Endothelial cell of hepatic sinusoid (primary cell): ENCODE measurements around the gene CHST15.

Source experiments
- in situ Hi-C: cut with HindIII; loops from 2 replicates; pipeline ENCODE4 v1.10.0; 2017; ENCODE audit warnings: low sequenced_read_pairs

Gene CHST15

GRCh38 chr10:124002391-124003069, 90.9 kb downstream of the CHST15 start:
- in situ Hi-C loops: no loop called here

- in situ Hi-C loops: no loop called here
These were observed 91.8 kb downstream of the CHST15 start for GRCh38 chr10:124001391-124002148.

DNA sequence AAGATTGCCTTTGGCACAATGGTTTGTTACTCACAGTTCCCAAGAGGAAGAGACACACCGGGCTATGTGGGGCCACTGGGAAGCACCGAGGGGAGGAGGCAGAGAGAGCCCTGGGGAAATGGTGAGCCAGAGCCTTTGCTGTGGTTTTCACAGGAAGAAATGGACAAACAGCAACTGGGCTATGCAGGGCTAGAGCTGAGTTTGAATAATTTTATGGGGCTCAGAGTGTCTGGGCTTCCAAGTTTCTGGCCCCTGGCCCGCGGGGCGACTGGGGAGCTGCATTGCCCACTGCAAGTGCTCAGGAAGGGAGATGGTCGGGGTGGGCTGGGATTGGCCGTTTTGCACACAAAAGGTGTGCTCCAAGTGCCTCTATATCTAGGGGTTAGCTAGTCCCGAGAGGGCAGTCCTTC, 92.6 kb downstream of the CHST15 start:
- in situ Hi-C loops: no loop called here

DNA sequence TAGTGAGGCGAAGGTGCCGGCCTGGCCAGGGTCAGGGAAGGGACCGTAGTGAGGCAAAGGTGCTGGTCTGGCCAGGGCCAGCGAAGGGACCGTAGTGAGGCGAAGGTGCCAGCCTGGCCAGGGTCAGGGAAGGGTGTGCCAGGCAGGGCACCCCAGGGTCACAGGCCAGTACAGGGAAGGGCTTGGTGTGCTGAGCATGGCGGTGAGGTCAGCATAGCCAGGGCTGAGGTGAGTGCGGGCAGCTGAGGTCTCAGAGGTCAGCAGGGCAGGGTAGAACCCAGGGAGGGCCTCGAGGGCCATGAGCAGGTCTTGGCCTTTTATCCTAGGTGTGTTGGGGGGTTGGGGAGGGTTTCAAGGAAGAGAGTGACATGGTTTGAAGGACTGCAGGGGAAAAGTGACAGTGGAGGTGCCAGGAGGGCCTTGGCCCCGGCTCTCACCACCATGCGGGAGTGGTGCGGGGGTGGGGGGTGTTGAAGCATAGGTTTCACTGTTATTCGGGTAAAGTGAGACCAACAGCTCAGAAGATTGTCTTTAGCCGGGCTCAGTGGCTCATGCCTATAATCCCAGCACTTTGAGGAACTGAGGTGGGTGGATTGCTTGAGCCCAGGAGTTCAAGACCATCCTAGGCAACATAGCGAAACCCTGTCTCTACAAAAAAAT, 93.3 kb downstream of the CHST15 start:
- in situ Hi-C loops: loop anchor here (5.0 to 10.0 kb wide), 4 partner anchors 42 to 392 kb away; no protein-coding TSS in a partner anchor

GRCh38 chr10:123999261-123999660, 94.1 kb downstream of the CHST15 start:
- in situ Hi-C loops: loop anchor here (5.0 to 10.0 kb wide), 4 partner anchors 43 to 393 kb away; no protein-coding TSS in a partner anchor

DNA sequence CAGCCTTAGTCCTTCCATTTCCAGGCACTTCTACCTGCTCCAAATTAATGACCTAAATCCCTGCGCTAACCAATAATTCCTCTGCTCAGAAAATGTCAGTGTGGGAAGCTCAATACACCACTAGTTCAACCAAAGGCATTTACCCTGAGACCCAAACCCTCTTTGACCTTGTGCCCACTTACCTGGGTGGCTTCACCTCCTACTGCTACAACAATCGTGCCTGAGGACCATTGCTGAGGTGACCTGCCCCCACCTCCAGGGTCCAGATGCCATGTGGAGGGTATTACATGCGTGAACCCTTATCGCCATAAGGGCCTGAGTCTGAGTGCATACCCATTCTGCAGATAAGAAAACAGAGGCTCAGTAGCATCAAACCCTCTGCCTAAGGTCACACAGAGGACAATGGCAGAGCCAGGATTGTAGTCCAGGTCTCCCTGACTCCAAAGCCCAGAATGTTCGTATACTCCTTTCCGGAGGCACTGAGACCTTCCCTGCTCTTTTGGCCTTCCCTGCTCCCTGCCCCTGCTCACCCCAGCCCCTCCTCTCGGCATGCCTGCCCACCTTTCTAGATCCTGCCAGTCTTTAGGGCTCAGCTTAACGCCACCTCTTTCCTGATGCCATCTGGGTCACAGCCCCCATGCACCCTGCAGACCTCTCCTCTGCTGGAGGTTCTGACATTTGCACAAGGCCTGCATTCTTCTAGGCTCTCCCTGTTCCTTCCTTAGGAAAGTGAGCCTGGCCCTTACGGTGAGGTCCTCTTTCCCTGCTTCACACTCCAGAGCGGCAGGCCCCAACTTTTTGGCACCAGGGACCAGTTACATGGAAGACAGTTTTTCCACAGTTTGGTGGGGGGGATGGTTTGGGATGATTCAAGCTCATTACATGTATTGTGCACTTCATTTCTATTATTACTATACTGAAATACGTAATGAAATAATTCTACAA, 94.9 kb downstream of the CHST15 start:
- in situ Hi-C loops: loop anchor here (5.0 to 10.0 kb wide), 4 partner anchors 44 to 394 kb away; no protein-coding TSS in a partner anchor

DNA sequence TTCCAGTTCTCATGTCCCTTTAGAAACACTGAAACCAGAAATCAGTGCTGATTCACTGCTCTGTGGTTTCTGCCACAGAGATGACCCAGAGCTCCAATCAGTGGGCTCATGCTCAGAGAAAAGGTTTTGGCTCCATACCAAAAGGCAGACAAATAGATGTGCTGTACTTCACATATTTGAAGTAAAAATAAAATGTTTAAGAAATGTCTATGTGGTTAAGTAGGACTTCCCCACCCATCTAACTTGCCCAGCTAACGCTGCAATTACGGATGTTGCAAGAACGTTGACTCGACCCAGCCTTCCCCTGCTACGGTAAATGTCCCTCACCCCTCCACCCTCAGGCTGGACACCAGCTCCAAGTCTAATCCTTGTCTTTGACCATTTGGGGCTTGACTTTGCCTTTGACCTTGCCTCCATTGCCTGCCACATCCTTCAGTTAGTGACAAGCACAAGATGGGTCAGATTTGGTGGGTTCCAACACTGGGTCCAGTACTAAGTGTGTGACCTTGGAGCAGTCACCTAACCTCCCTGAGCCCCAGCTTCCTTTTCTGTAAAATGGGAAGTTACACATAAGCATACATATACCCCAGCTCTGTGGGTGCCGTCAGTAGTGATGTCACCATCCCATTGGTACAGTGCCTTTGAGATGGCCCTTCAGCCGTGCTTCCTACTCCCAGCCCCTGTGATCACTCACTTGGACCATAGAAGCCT, 95.8 kb downstream of the CHST15 start:
- in situ Hi-C loops: loop anchor here (5.0 to 10.0 kb wide), 4 partner anchors 45 to 395 kb away; no protein-coding TSS in a partner anchor

DNA sequence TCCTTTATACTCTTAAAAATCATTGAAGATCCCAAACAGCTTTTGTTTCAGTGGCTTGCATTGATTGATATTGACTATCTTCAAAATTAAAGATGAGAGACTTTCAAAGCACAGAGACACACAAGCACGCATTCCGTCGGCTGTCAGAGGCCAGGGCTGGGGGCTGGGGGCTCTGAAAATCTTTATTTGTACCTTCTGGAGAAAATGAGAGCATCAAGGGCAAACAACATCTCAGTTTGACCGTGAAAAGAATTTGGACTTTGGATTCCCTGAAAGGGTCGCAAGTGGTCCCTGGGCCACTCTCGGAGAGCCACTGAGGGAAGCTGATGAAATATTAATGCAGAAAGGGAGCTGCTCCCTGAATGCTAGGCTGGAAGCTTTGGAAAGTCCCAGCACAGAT, 96.4 kb downstream of the CHST15 start:
- in situ Hi-C loops: loop anchor here (5.0 to 10.0 kb wide), 4 partner anchors 45 to 395 kb away; no protein-coding TSS in a partner anchor

GRCh38 chr10:123996302-123996701, 97.1 kb downstream of the CHST15 start:
- in situ Hi-C loops: loop anchor here (5.0 to 10.0 kb wide), 4 partner anchors 46 to 396 kb away; no protein-coding TSS in a partner anchor

- in situ Hi-C loops: loop anchor here (5.0 to 10.0 kb wide), 4 partner anchors 47 to 397 kb away; no protein-coding TSS in a partner anchor
These were observed 97.8 kb downstream of the CHST15 start for GRCh38 chr10:123995461-123996131.

- in situ Hi-C loops: loop anchor here (5.0 to 10.0 kb wide), 4 partner anchors 47 to 397 kb away; no protein-coding TSS in a partner anchor
These were observed 98.3 kb downstream of the CHST15 start for GRCh38 chr10:123995082-123995460.

DNA sequence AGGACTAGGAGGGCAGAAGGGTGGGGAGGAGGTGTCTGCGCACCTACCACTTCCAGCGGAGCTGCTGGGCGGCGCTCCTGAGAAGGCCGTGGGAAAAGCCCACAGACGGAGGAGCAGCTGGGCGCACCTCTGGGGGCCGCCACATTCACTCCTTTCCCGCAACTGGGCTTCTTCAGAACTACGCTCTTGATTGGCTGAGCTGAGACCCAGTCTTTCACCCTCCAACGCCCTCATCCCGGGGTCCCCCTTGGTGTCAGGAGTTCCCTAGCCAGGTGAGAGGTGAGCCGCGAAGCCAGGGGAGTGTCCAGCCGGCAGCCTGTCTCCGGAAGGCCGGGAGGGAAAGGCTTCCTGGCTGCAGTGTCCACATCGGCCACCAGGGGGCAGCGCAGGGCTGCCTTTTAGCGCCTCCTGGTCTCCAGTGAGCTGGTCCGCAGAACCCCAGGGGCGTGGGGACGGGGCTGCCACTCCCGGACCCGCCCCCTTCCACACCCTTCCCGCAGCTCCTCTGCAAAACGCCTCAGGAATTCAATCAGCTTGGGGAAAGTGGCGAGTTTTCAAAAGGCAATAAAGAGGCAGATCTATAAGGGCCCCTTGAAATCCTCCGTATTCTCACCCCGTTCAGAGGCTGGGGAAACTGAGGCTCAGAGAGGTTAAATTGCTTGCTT, 98.8 kb downstream of the CHST15 start:
- in situ Hi-C loops: loop anchor here (5.0 to 10.0 kb wide), 4 partner anchors 48 to 398 kb away; no protein-coding TSS in a partner anchor

DNA sequence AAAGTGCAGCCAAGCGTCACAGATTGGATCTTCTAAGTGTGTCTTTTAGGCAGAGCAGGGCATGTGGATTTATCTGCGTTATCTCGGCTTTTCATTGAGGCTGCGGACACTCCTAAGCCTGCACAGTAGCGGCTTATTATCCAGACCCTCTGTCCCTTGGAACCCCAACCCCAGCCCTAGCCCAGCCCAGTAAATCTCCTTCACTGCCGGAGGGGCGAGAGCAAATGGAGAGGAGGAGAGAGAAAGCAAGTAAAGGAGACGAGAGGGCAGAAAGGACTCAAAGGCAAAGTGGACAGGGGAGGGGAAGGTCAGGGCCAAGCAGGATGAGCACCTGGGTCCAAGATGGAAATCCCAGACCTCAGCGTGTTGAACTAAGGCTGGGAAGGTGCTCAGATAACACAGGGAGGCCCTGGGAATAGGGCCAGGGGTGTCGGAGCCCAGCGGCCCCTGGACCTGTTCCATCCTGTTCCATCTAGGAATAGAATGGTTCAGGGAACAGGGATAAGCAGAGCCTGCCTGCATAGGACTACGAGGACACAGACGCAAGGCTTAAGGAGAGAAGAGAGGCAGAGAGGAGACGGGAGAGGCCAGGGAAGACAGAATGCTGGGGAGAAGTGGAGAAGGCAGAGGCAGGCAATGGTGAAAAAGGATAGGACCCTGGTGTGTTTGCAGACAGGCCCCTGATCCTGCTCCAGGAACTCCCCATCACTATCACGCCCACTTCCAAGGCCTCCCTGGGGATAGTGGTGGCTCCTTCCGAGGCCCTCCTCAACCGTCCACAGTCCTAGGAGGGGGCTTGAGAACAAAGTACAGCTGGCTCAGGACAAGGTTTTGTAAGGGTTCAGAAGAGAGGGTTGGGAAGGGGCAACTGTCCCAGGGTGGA, 99.6 kb downstream of the CHST15 start:
- in situ Hi-C loops: loop anchor here (10.0 kb wide), 1 partner anchor 241 kb away; no protein-coding TSS in a partner anchor

- in situ Hi-C loops: loop anchor here (10.0 kb wide), 1 partner anchor 243 kb away; no protein-coding TSS in a partner anchor
These were observed 101.5 kb downstream of the CHST15 start for GRCh38 chr10:123991611-123992570.

DNA sequence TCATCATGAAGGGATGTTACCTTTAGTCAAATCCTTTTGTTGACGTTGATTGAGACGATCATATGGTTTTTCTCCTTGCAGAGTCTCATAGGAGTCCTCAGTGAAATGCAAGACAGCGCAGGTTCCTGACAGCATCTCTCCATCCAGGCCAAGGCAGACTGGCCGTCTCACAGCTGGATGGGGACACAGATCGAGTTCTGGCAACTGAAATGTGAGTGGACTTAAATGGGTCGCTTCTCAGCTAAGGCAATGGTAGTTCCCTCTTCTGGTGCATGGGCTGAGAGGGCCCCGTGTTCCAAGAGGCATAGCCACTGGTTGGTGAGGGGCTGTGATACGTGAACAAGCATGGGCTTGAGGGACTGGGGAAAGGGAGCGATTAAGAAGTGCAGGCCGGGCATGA, 102.5 kb downstream of the CHST15 start:
- in situ Hi-C loops: loop anchor here (10.0 kb wide), 1 partner anchor 244 kb away; no protein-coding TSS in a partner anchor

DNA sequence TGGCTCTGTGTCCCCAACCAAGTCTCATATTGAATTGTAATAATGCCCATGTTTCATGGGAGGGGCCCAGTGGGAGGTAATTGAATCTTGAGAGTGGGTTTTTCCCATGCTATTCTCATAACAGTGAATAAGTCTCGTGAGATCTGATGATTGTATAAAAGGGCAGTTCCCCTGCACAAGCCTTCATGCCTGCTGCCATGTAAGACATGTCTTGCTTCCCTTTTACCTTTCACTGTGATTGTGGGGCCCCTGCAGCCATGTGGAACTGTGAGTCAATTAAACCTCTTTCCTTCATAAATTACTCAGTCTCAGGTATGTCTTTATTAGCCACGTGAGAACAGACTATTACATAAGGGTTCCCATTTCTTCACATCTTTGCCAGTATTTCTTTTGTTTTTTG, 104.7 kb downstream of the CHST15 start:
- in situ Hi-C loops: loop anchor here (5.0 kb wide), 1 partner anchor 41 kb away; no protein-coding TSS in a partner anchor
